ENCODE results near the gene ATRN. TPM values are rescaled to one million over a fixed set of nuclear protein-coding genes. Genes with fewer than 3 reads are reported as not detected.

ATRN gene
- total and polyA plus RNA-seq, 2 of the 8 experiments (the other 6 are each of a cell fraction or from before 2014, with no cell fraction given): 12.0 to 17.4 TPM

DNA sequence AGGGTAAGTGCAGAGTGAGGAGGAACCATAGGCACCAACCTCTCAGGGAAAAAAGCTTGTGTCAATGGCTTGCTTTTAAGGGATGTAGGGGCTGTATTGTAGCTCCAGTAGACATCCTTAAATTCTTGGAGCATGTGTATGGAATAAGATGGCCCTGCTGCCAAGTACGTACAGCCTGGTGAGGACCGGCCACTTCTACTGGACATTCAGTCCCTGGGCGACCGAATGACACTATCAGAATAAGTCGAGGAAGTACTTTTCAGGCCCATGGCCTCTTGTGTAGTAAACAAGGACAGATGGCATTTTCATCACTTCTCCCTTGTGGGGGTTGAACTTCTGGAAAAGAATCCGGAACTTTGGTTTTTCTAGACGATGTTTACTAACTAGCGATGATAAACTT, 159.6 kb downstream of the ATRN start:
- FAIRE-seq: no peak
- Histone ChIP-seq H3K56ac (replicated peaks; ENCODE audit: insufficient read length, low read depth, low read length) (no peak overlapping the region), H2AFZ (ENCODE audit: low read length) (no peak overlapping the region), H4K5ac (ENCODE audit: insufficient read length, low read depth, low read length) (no peak overlapping the region), H2BK15ac (ENCODE audit: low read length) (0 out of 2 replicates have a peak overlapping the region, but pooled peaks have one; percentile 61), H4K20me1 (replicated peaks in 1 of 2; ENCODE audit: control insufficient read depth in 1 of 2, insufficient read depth in 2 of 2, low read length in 2 of 2) (no peaks in the 10 kb centered on the region), H4K91ac (replicated peaks; ENCODE audit: insufficient read length, low read length) (no peak overlapping the region), H2BK20ac (ENCODE audit: low read length) (no peak overlapping the region), H3K23me2 (ENCODE audit: low read depth, low read length) (no peaks in the 10 kb centered on the region), H3K27ac (ENCODE audit: low read depth, low read length) (no peak overlapping the region), H3K9ac (replicated peaks in 1 of 4; ENCODE audit: extremely low read depth in 1 of 4, low read depth in 3 of 4, low read length in 3 of 4) (no peak overlapping the region), H3K4me3 (ENCODE audit: extremely low read depth in 1 of 4, insufficient read depth in 2 of 4, low read depth in 3 of 4, low read length in 4 of 4) (no peak overlapping the region), H3K9me3 (ENCODE audit: insufficient read depth in 2 of 2, low read depth in 1 of 2, low read length in 1 of 2) (no peaks in the 10 kb centered on the region), H2BK5ac (ENCODE audit: low read depth, low read length) (no peak overlapping the region), H3K79me1 (ENCODE audit: low read depth, low read length) (no peaks in the 10 kb centered on the region), H2AK5ac (ENCODE audit: low read depth, low read length) (peak overlapping the region; percentile 33; the same call in 1 of the 2 replicates), H2BK12ac (ENCODE audit: low read depth, low read length) (no peak overlapping the region), H3K4ac (replicated peaks; ENCODE audit: insufficient read length, low read depth, low read length) (no peak overlapping the region), H2BK120ac (replicated peaks; ENCODE audit: low read depth, low read length) (no peak overlapping the region), H3K4me1 (replicated peaks in 1 of 4; ENCODE audit: control insufficient read depth in 3 of 4, insufficient read depth in 4 of 4, low read length in 3 of 4) (peaks cover 0 to 6% (median 0%) of the 10 kb centered on the region in 4 experiments; a peak in 2 of 7 replicates), H3K79me2 (ENCODE audit: control insufficient read depth in 1 of 2, insufficient read depth in 2 of 2, low read length in 2 of 2) (no peaks in the 10 kb centered on the region), H3K27me3 (replicated peaks in 1 of 4; ENCODE audit: control insufficient read depth in 3 of 4, extremely low read depth in 1 of 4, insufficient read depth in 3 of 4, low read length in 3 of 4) (no peaks in the 10 kb centered on the region), H3K14ac (ENCODE audit: insufficient read length) (no peak overlapping the region), H3K4me2 (ENCODE audit: insufficient read depth in 1 of 2, low read depth in 2 of 2, low read length in 2 of 2) (peak overlapping the region in 1 of 2 experiments; percentile 18; a peak in 1 of 4 replicates), H3K23ac (ENCODE audit: insufficient read length) (no peak overlapping the region), H4K8ac (ENCODE audit: extremely low read depth, insufficient read depth, low read length) (no peak overlapping the region), H3K36me3 (ENCODE audit: control insufficient read depth in 2 of 4, insufficient read depth in 4 of 4, low read length in 3 of 4) (no peaks in the 10 kb centered on the region), H3K18ac (ENCODE audit: extremely low read depth, low read length) (no peak overlapping the region)
- POLR2A ChIA-PET (ENCODE audit: partially characterized antibody): no interaction called here
- DNase-seq (ENCODE audit: low read depth in 1 of 2, low spot score in 2 of 2): no peak
- CTCF ChIA-PET (ENCODE audit: partially characterized antibody): interaction anchor here (1.0 to 2.0 kb wide), 7 partner anchors 9 to 67 kb away, joined by 3 to 10 read pairs (median 6); no protein-coding TSS in a partner anchor
- WGBS, 2 experiments (ENCODE audit: extremely low coverage in 1 of 2, insufficient coverage in 1 of 2, insufficient read length in 1 of 2, insufficient replicate concordance in 2 of 2, low coverage in 1 of 2, low lambda C conversion rate in 2 of 2, missing lambda C conversion rate in 1 of 2): 90% methylated on average over 8 of the region's 8 CpGs; no CpG with 5 or more reads in 1 of the 2 experiments
- no peak for TF ChIP-seq NRF1 (IDR thresholded peaks at IDR 0.05; ENCODE audit: low read depth, low read length)
- no peak for TF ChIP-seq BCL11A (IDR thresholded peaks at IDR 0.05; ENCODE audit: low read depth in 2 of 2, low read length in 2 of 2)
- no peak for TF ChIP-seq CEBPB (IDR thresholded peaks at IDR 0.05; ENCODE audit: low read depth, low read length)
- no peak for TF ChIP-seq JUN (IDR thresholded peaks at IDR 0.05; ENCODE audit: low read depth, low read length)
- no peak for TF ChIP-seq TBP (IDR thresholded peaks at IDR 0.05; ENCODE audit: low read depth, low read length)
- TF ChIP-seq KDM1A (IDR thresholded peaks at IDR 0.05; ENCODE audit: borderline replicate concordance, low read length): no peak
- TF ChIP-seq KDM5A (IDR thresholded peaks at IDR 0.05; ENCODE audit: low read length): no peak
- no peak for TF ChIP-seq SIRT6 (IDR thresholded peaks at IDR 0.05; ENCODE audit: low read length)
- TF ChIP-seq SP2 (IDR thresholded peaks at IDR 0.05; ENCODE audit: low read length): no peak
- no peak for TF ChIP-seq SUZ12 (IDR thresholded peaks at IDR 0.05; ENCODE audit: low read length)
- TF ChIP-seq POLR2AphosphoS5 (IDR thresholded peaks at IDR 0.05; ENCODE audit: low read depth, low read length): no peak
- no peak for TF ChIP-seq CTCF (IDR thresholded peaks at IDR 0.05; ENCODE audit: control extremely low read depth in 1 of 3, insufficient read depth in 1 of 3, low read depth in 1 of 3, low read length in 3 of 3)
- TF ChIP-seq YY1 (IDR thresholded peaks at IDR 0.05; ENCODE audit: low read depth, low read length): no peak

All from H1 (cell line).